Thyroid gland (tissue), 4 donors: Measurements from ENCODE around the gene PRDM2. TPM values are rescaled to one million over a fixed set of nuclear protein-coding genes. Genes with fewer than 3 reads are reported as not detected.

ENCODE experiments used
- DNase-seq, 2 donors: peaks; one replicate each; pipeline ENCODE4 v3.0.0-alpha.2; 2019
- H3K27ac ChIP-seq, 3 donors: fragments of 200-600 bp; sonication (generic); 1 replicate in 2 of 3; 2 replicates in 1 of 3; pipeline ENCODE4 v1.5.1; 2016 to 2019; ENCODE audit warnings: mild to moderate bottlenecking in 1 of 3, moderate library complexity in 1 of 3
- H3K27me3 ChIP-seq: fragments of 200-600 bp; sonication (generic); one replicate; pipeline ENCODE4 v1.5.1; 2019
- H3K36me3 ChIP-seq, 2 donors: fragments of 200-600 bp; sonication (generic); one replicate each; pipeline ENCODE4 v1.5.1; 2016 to 2019
- H3K4me1 ChIP-seq, 2 donors: fragments of 200-600 bp; sonication (generic); one replicate each; pipeline ENCODE4 v1.5.1; 2017 to 2019
- H3K4me3 ChIP-seq, 3 donors: fragments of 200-600 bp; sonication (generic); replicated peaks in 1 of 3; 1 replicate in 2 of 3; 2 replicates in 1 of 3; pipeline ENCODE4 v1.5.1; 2016; ENCODE audit warnings: mild to moderate bottlenecking in 1 of 3
- H3K9me3 ChIP-seq: fragments of 200-600 bp; sonication (generic); one replicate; pipeline ENCODE4 v1.5.1; 2017
- POLR2A ChIP-seq, 2 donors: fragments of 450-650 bp; IDR thresholded peaks; one replicate each; pipeline ENCODE4 v1.6.1; 2017; ENCODE audit warnings: antibody characterized with exemption in 2 of 2, mild to moderate bottlenecking in 2 of 2, moderate library complexity in 1 of 2
- WGBS, 2 donors: methylation state at CpG; one replicate each; pipeline ENCODE4 v1.1.5; 2017; 5-methylcytosine and 5-hydroxymethylcytosine counted together
- intact Hi-C: fragments of 100-400 bp; cut with DNase I; formaldehyde crosslinking; loops from one replicate; pipeline ENCODE4 v1.15.1; 2023
- total RNA-seq, 4 donors: library from RNA; depleted of rRNA; stranded (reverse); fragments of >200 nt; gene quantifications; one replicate each; pipeline ENCODE4 v1.2.3, GENCODE V29; 2016
- TF ChIP-seq, protein P1 (sequence below), 6 experiments: fragments of 200-600 bp in 3 of 6; fragments of 450-650 bp in 3 of 6; sonication (generic) in 3 of 6; IDR thresholded peaks; one replicate each; pipeline ENCODE4 v1.5.1; 2016 to 2019; ENCODE audit warnings: antibody characterized with exemption in 6 of 6, mild to moderate bottlenecking in 2 of 6, inconsistent platforms in 1 of 6, moderate library complexity in 1 of 6

Gene PRDM2
- total RNA-seq, 4 donors from 2014 or later: 39.5 to 63.9 (median 45.4) TPM

DNA sequence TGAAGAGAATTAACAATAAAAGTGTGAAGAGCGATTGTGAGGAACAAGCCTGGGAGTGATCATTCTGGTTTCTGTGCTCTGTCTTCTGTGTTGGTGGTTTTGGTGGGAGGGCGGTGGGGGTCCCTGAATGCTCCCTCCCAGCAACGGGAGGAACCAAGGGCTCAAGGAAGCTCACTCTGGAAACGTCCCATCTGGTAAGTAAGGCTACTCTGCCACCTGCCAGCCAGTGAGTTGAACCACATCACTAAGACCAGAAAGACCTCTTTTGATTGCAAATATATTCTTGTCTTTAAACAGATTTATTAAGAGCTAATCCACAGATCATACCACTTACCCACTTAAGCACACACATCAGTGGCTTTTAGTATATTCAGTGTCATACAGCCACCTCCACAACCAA, 125.0 kb downstream of the PRDM2 start:
- Histone ChIP-seq H3K27me3 (no peaks in the 10 kb centered on the region), H3K27ac (no peak overlapping the region), H3K4me3 (no peak overlapping the region), H3K9me3 (no peaks in the 10 kb centered on the region), H3K36me3 (no peaks in the 10 kb centered on the region), H3K4me1 (peaks cover 5 to 11% of the 10 kb centered on the region in 2 donors)
- 84 to 86% methylated on average over 4 of the region's 4 CpGs for whole genome bisulfite sequencing, 2 donors
- TF ChIP-seq POLR2A (IDR thresholded peaks at IDR 0.05): no peak
- TF ChIP-seq, protein P1, sequence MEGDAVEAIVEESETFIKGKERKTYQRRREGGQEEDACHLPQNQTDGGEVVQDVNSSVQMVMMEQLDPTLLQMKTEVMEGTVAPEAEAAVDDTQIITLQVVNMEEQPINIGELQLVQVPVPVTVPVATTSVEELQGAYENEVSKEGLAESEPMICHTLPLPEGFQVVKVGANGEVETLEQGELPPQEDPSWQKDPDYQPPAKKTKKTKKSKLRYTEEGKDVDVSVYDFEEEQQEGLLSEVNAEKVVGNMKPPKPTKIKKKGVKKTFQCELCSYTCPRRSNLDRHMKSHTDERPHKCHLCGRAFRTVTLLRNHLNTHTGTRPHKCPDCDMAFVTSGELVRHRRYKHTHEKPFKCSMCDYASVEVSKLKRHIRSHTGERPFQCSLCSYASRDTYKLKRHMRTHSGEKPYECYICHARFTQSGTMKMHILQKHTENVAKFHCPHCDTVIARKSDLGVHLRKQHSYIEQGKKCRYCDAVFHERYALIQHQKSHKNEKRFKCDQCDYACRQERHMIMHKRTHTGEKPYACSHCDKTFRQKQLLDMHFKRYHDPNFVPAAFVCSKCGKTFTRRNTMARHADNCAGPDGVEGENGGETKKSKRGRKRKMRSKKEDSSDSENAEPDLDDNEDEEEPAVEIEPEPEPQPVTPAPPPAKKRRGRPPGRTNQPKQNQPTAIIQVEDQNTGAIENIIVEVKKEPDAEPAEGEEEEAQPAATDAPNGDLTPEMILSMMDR (IDR thresholded peaks at IDR 0.05): peak in 2 of 6 experiments; percentile 12 to 26
- intact Hi-C loops: loop anchor here (5.0 kb wide), 1 partner anchor 137 kb away; no protein-coding TSS in a partner anchor
- no peak for DNase-seq

DNA sequence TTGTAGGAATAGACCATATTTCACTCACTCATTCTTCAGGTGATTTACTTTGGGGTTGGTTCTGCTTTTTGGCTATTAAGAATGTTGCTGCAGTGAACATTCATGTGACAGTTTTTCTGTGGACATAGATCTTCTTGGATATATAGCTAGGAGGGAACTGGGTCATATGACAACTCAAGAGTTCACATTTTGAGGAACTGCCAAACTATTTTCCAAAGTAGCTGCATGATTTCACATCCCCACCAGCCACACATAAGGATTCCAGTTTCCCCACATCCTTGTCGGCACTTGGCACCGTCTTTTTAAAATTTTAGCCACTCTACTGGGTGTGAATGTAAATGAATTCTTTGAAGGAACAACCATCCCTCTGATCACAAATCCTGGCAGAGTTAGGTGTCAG, 126.0 kb downstream of the PRDM2 start:
- 90 to 95% methylated on average over 2 of the region's 2 CpGs for WGBS, 2 donors
- no peaks in the 10 kb centered on the region for H3K9me3 ChIP-seq

DNA sequence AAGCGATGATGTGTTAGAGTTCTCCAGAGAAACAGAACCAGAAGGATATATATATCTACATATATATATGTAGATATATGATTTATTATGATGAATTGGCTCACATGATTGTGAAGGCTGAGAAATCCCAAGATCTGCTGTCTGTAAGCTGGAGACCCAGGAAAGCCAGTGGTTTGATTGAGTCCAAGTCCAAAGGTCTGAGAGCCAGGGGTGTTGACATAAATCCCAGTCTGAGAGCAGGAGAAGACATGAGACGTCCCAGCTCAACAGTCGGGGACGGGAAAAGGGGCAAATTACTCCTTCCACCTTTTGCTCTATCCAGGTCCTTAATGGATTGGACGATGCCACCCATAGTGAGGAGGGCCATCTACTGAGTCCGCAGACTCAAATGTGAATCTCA, 126.6 kb downstream of the PRDM2 start:
- Histone ChIP-seq H3K4me3 (no peak overlapping the region), H3K27me3 (no peaks in the 10 kb centered on the region), H3K27ac (no peak overlapping the region), H3K9me3 (no peaks in the 10 kb centered on the region), H3K36me3 (no peaks in the 10 kb centered on the region), H3K4me1 (peaks cover 14 to 21% of the 10 kb centered on the region in 2 donors)
- WGBS, 2 donors: 81 to 82% methylated on average over 6 of the region's 6 CpGs
- intact Hi-C loops: loop anchor here (5.0 kb wide), 1 partner anchor 136 kb away; no protein-coding TSS in a partner anchor
- no peak for DNase-seq
- no peak for TF ChIP-seq POLR2A (IDR thresholded peaks at IDR 0.05)
- TF ChIP-seq, protein P1 (IDR thresholded peaks at IDR 0.05): no peak

More for the DNA sequence above, 126.0 kb downstream of the PRDM2 start:
- H3K4me3 ChIP-seq: no peak overlapping the region
- intact Hi-C loops: loop anchor here (5.0 kb wide), 1 partner anchor 136 kb away; no protein-coding TSS in a partner anchor
- no peaks in the 10 kb centered on the region for H3K27me3 ChIP-seq
- DNase-seq: no peak
- no peaks in the 10 kb centered on the region for H3K36me3 ChIP-seq
- TF ChIP-seq, protein P1 (IDR thresholded peaks at IDR 0.05): no peak
- TF ChIP-seq POLR2A (IDR thresholded peaks at IDR 0.05): no peak
- peaks cover 12 to 18% of the 10 kb centered on the region in 2 donors for H3K4me1 ChIP-seq
- H3K27ac ChIP-seq: no peak overlapping the region

DNA sequence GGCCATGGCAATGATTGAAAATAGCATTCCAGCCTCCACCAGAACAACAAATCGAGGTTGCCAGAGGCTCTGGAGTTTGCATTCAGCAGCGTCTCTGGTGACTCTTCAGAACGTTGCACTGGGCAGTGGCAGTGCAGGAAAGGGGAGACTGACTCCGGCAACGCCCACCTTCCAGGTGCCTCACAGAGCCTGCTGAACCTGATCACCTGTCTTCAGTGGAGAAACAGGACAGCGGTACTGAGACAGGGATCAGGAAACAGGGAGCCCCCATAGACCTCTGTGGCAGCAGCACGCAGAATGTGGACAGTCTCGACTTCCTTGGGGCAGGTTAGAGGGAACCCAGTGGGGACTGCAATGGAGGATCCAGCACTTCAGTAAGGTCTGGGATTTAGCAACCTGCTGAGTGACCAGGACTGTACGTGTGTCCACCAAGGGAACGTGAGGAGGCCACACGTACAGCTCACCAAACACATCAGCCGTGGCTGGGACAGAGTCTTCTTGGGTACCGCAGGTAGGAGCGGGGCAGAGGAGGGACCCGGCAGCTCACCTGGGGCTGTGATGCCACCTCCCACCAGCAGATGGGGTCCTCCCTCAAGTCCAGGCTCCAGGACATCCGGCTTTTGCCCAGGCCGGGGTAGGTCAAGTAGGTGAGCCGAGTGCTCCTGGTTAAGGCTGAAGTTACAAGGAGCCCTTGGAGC, 128.6 kb downstream of the PRDM2 start:
- Histone ChIP-seq H3K9me3 (no peaks in the 10 kb centered on the region), H3K27ac (no peak overlapping the region), H3K36me3 (no peaks in the 10 kb centered on the region), H3K27me3 (no peaks in the 10 kb centered on the region), H3K4me1 (peaks cover 14 to 21% of the 10 kb centered on the region in 2 donors), H3K4me3 (no peak overlapping the region)
- intact Hi-C loops: loop anchor here (5.0 kb wide), 1 partner anchor 134 kb away; no protein-coding TSS in a partner anchor
- TF ChIP-seq, protein P1 (IDR thresholded peaks at IDR 0.05): peak; percentile 41 to 71 (median 58)
- no peak for TF ChIP-seq POLR2A (IDR thresholded peaks at IDR 0.05)
- DNase-seq: peak; percentile 66 to 78
- 33 to 44% methylated on average over 3 to 14 of the region's 18 CpGs for WGBS, 2 donors

- DNase-seq: no peak
- Histone ChIP-seq H3K4me3 (no peak overlapping the region), H3K4me1 (peaks cover 14 to 21% of the 10 kb centered on the region in 2 donors), H3K27ac (no peak overlapping the region), H3K9me3 (no peaks in the 10 kb centered on the region), H3K27me3 (no peaks in the 10 kb centered on the region), H3K36me3 (no peaks in the 10 kb centered on the region)
- TF ChIP-seq, protein P1 (IDR thresholded peaks at IDR 0.05): no peak
- TF ChIP-seq POLR2A (IDR thresholded peaks at IDR 0.05): no peak
- 70 to 75% methylated on average over 6 to 10 of the region's 10 CpGs for WGBS, 2 donors
- intact Hi-C loops: loop anchor here (5.0 kb wide), 1 partner anchor 133 kb away; no protein-coding TSS in a partner anchor
Observed at GRCh38 chr1:13829152-13829769, 129.3 kb downstream of the PRDM2 start.
